Posterior vena cava (tissue), 2 donors: ENCODE results near the gene C20orf173. TPM values are rescaled to one million over a fixed set of nuclear protein-coding genes. Genes with fewer than 3 reads are reported as not detected.

ENCODE experiments used
- DNase-seq: peaks from one replicate; pipeline ENCODE4 v3.0.0-alpha.2; 2020; ENCODE audit warnings: low spot score
- intact Hi-C, 2 donors: fragments of 100-400 bp; cut with DNase I; formaldehyde crosslinking; loops; one replicate each; pipeline versions ENCODE4 v1.14.1 to v1.14.2; 2022 to 2023
- total RNA-seq, 2 donors: library from RNA; stranded (reverse); fragmentation: NEBNext Ultra II Directional; extraction: Animal tissue kit (Norgen Biotek cat#: 25700); gene quantifications; one replicate each; pipeline ENCODE4 v1.2.1, GENCODE V29; 2021
- donor health status: DM: yes; HTN: yes; CAD: no.
- donor health status: DM: yes; HTN: yes; CAD: no.

The C20orf173 gene
- total RNA-seq, 2 donors from 2014 or later: not detected

- intact Hi-C loops: no loop called here
- DNase-seq: no peak
Measured at GRCh38 chr20:35511814-35512420, 17.5 kb downstream of the C20orf173 start.

- DNase-seq: no peak
- intact Hi-C loops: no loop called here
Measured at GRCh38 chr20:35510951-35511735, 18.3 kb downstream of the C20orf173 start.

- no peak for DNase-seq
- intact Hi-C loops: no loop called here
Measured at GRCh38 chr20:35508493-35509218, 20.8 kb downstream of the C20orf173 start.

GRCh38 chr20:35506872-35507638 is 22.4 kb downstream of the C20orf173 start:
- no peak for DNase-seq
- intact Hi-C loops: no loop called here

- intact Hi-C loops: no loop called here
- DNase-seq: no peak
Measured at GRCh38 chr20:35506179-35506578, 23.3 kb downstream of the C20orf173 start.

- intact Hi-C loops: no loop called here
- no peak for DNase-seq
Measured at GRCh38 chr20:35504751-35505150, 24.7 kb downstream of the C20orf173 start.

- intact Hi-C loops: no loop called here
- no peak for DNase-seq
Measured at GRCh38 chr20:35503841-35504561, 25.5 kb downstream of the C20orf173 start.

GRCh38 chr20:35503281-35503680 is 26.2 kb downstream of the C20orf173 start:
- DNase-seq: no peak
- intact Hi-C loops: no loop called here

- intact Hi-C loops: no loop called here
Measured at GRCh38 chr20:35502352-35502751, 27.1 kb downstream of the C20orf173 start.

GRCh38 chr20:35499271-35499670 is 30.2 kb downstream of the C20orf173 start:
- no peak for DNase-seq
- intact Hi-C loops: no loop called here

More at GRCh38 chr20:35502352-35502751, 27.1 kb downstream of the C20orf173 start:
- DNase-seq: no peak

GRCh38 chr20:35497780-35498189 is 31.7 kb downstream of the C20orf173 start:
- intact Hi-C loops: no loop called here
- peak; percentile 90 for DNase-seq

GRCh38 chr20:35497320-35497719 is 32.1 kb downstream of the C20orf173 start:
- no peak for DNase-seq
- intact Hi-C loops: no loop called here

- intact Hi-C loops: no loop called here
- DNase-seq: no peak
Measured at GRCh38 chr20:35496481-35496880, 33.0 kb downstream of the C20orf173 start.

- intact Hi-C loops: no loop called here
Measured at GRCh38 chr20:35492352-35492751, 37.1 kb downstream of the C20orf173 start.

GRCh38 chr20:35491823-35492222 is 37.6 kb downstream of the C20orf173 start:
- DNase-seq: no peak
- intact Hi-C loops: no loop called here

More at GRCh38 chr20:35492352-35492751, 37.1 kb downstream of the C20orf173 start:
- DNase-seq: no peak

- intact Hi-C loops: no loop called here
- no peak for DNase-seq
Measured at GRCh38 chr20:35490736-35491181, 38.7 kb downstream of the C20orf173 start.

GRCh38 chr20:35489717-35490116 is 39.7 kb downstream of the C20orf173 start:
- intact Hi-C loops: no loop called here
- no peak for DNase-seq

GRCh38 chr20:35487479-35487878 is 42.0 kb downstream of the C20orf173 start:
- intact Hi-C loops: no loop called here

GRCh38 chr20:35479798-35480197 is 49.7 kb downstream of the C20orf173 start:
- intact Hi-C loops: loop anchor here in 1 of 2 donors (10.0 kb wide), 1 partner anchor 215 kb away; the partner anchor contains the start of genes NFS1 and ROMO1
- no peak for DNase-seq

More at GRCh38 chr20:35487479-35487878, 42.0 kb downstream of the C20orf173 start:
- no peak for DNase-seq
